ENCODE results near the gene MAP7D3.
"Not testable (repeated sequence)": the region's sequence is repeated elsewhere in the genome, so short reads cannot be mapped to it uniquely, and the experiment has no call there.

The MAP7D3 gene

DNA sequence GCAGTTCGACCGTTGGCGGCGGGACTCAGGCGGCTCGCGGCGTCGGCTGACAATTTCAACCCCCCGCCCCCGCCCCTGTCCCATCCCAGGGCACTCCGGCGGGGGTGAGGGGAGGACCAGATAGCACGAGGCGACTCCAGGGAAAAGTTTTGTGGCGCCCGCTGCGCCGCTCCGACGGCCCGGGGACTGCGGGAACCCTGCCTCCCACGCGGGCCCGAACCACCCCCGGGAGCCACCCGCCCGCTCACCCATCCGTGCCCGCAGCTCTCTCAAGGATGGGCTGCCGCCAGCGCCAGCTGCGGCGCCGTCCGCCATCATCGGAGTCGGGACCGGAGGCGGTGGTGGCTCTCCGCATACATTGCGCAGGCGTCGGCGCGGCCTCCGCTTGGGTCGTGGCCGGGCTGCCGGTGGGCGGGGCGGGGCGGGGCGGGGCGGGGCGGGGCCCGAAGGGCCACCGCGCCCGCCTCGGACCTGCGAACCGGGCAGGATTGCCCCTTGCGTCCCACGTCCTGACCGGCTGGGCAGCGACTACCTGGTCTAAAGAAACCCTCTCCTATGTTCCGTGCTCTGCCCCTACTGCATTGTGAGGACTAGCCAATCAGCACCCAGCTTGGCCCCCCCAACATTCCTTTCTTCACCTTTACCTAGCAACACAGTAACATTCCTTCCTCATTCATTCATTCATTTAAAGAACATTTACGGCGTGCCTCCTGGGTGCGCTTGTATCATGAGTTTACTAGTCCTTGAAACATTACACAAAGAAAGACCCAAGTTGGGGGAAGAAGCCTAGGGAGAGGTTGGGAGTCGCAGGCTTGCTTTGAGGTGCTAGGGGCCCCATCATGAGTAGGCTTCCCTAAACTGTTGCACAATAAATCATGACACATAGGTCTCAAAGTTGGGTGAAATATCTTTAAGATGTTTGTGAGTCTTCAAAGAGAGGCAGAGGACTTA, at the start of gene MAP7D3:
Gene MAP7D3, minus strand, starts transcription at position 360 of the 951 bp plus-strand sequence. Its CDS starts 42 bp downstream, at position 318.
- peak; percentile 38 to 47 for DNase-seq (ENCODE audit: low read depth in 1 of 2, low spot score in 1 of 2)

DNA sequence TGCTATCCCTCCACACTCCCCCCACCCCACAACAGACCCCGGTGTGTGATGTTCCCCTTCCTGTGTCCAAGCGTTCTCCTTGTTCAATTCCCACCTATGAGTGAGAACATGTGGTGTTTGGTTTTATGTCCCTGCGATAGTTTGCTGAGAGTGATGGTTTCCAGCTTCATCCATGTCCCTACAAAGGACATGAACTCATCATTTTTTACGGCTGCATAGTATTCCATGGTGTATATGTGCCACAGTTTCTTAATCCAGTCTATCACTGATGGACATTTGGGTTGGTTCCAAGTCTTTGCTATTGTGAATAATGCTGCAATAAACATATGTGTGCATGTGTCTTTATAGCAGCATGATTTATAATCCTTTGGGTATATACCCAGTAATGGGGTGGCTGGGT, 49.5 kb upstream of the MAP7D3 start, which contains the start of gene ADGRG4:
Gene ADGRG4, plus strand, starts transcription at position 243 of the 400 bp plus-strand sequence. CDS start 7,815 bp downstream, outside the sequence.
- DNase-seq (ENCODE audit: low read depth in 1 of 2, low spot score in 1 of 2): not testable (repeated sequence)

GRCh38 chrX:136295380-136295779, 44.2 kb upstream of the MAP7D3 start:
- no peak for DNase-seq (ENCODE audit: low read depth in 1 of 2, low spot score in 1 of 2)

GRCh38 chrX:136292656-136293055, 41.5 kb upstream of the MAP7D3 start:
- DNase-seq (ENCODE audit: low read depth in 1 of 2, low spot score in 1 of 2): no peak

DNA sequence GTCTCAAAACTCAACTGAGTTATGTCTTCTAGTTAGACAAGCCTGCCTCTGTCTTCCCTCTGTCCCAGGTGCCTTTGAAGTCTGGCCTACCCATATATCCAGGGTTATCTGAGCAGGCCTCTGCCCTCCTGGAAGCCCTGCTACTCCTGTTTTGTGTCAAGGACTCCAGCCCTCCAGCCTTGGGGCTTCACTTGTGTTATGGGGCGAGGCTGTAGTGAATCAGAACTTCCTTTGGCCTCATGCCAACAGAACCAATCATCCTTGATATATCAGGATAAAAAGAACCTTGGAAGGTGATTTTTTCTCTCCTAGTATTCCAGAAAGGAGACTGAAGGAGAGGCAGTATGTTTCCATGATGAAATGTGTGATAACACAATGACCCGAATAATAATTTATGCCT, 40.6 kb upstream of the MAP7D3 start:
- no peak for DNase-seq (ENCODE audit: low read depth in 1 of 2, low spot score in 1 of 2)

GRCh38 chrX:136286375-136286774, 35.2 kb upstream of the MAP7D3 start:
- not testable (repeated sequence) for DNase-seq (ENCODE audit: low read depth in 1 of 2, low spot score in 1 of 2)

- no peak for DNase-seq (ENCODE audit: low read depth in 1 of 2, low spot score in 1 of 2)
These were observed 24.4 kb upstream of the MAP7D3 start for GRCh38 chrX:136275553-136275952.

DNA sequence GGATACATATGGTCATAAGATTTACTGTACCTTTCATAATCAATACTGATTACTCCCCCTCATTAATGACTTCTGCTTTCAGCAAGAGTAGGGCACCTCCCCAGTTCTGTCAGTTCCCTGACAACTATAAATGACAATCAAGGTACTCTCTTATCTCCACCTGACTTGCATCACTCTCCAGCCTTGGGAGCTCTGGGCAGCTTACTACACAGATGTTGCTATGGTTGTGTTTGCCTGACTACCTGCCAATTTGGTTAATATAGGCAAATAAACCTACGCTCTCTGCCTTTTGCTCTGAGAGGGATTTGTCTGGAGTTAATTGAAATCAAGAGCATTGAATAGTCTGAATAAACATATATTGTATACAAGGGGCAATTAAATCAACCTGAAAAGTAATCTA, 22.8 kb upstream of the MAP7D3 start:
- no peak for DNase-seq (ENCODE audit: low read depth in 1 of 2, low spot score in 1 of 2)

DNA sequence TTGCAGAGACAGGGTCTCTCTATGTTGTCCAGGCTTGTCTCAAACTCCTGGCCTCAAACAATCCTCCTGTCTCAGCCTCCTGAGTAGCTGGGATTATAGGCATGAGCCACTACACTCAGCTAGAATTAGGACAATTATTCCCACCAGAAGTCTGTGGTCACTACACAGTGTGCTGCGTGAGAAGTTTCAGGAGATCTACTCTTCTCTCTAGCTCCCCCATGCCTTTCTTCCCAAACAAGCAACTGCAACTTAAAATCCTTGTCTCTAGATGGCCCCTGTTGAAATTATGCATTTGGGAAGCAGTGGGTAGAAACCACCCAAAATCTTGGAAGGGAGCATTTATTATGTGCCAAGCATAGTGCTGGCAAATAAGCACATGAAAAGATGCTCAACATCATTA, 21.1 kb upstream of the MAP7D3 start:
- DNase-seq (ENCODE audit: low read depth in 1 of 2, low spot score in 1 of 2): no peak

DNA sequence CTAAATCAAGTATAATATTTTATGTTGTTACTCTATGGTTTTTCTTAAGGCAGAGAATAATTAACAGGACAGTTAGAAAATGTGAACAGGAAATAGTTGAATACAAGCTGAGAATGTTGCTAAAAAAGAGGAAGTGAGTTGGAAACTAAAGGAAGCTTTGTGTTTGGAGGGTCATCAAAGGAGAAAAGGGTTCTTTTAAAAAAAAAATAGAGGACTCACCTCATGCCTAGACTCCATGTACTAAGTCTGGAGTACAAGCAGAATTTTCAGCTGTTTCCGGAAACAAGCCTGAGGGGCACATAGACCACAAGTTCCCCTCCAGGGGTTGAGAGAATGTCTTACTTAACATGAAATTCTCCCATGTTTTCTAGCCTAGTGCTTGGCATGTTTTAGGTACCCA, 20.1 kb upstream of the MAP7D3 start:
- no peak for DNase-seq (ENCODE audit: low read depth in 1 of 2, low spot score in 1 of 2)

DNA sequence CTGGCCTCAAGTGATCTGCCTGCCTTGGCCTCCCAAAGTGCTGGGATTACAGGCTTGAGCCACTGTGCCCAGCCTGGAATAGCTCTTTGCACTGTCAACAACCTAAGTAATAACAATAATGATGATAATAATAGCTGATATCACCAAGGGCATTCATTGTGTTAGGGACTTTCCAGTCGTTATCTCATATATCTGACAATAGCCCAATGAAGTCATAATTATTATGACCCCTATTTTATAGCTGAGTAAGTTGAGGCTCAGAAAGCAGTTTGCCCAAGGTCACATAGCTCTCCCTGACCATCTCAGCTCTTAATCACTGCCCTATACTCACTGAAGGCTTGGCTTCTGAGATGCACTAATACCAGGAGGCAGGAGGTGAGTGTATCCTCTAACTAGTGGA, 18.7 kb upstream of the MAP7D3 start:
- no peak for DNase-seq (ENCODE audit: low read depth in 1 of 2, low spot score in 1 of 2)

DNA sequence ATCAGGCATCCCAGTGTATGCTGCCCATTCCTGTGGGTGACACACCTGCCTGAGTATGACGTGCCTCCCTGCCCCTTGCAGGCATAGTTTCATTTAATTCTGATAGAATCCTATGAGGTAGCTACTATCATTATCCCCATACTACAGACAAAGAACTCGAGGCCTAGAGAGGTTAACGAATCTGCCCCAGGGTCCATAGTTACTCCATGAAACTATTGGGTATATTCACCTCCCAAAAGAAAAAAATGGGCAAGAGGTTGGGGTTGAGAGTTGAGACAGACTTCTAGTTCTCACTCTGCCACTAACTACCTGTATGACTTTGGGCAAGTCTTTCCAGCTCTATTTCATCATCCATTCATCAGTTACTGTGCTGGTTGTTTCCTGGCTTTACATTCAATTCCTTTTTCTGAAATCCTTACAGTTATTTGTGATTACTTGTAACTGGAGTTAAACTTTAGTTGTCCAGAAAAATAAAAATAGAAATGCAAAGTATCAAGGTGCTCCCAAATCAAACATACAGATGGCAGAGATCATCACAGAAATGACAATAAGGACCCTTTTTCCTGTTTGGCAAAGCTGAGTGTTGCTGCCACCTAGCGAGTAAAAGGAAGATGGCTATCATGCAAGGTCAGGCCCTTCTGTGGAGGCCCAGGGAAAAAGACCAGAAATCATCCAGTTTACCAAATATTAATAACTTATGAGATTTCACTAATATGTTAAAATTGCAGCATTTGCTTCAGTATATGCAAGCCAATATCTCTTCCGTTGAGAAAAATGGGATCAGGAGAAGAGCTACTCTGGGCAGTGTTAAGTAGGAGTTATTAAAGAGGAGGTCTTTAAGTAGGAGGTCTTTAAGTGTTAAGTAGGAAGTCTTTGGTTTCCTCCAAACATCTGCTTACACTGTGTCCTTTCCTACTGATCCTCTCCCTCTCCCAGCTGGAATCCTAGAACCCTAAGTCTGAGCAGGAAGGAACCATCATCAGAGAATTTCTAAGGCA, 17.1 kb upstream of the MAP7D3 start:
- DNase-seq (ENCODE audit: low read depth in 1 of 2, low spot score in 1 of 2): peak in 1 of 2 donors; percentile 1

GRCh38 chrX:136266828-136267227, 15.6 kb upstream of the MAP7D3 start:
- no peak for DNase-seq (ENCODE audit: low read depth in 1 of 2, low spot score in 1 of 2)

GRCh38 chrX:136262812-136263315, 11.7 kb upstream of the MAP7D3 start:
- no peak for DNase-seq (ENCODE audit: low read depth in 1 of 2, low spot score in 1 of 2)

- no peak for DNase-seq (ENCODE audit: low read depth in 1 of 2, low spot score in 1 of 2)
These were observed 11.0 kb upstream of the MAP7D3 start for GRCh38 chrX:136262243-136262642.

- DNase-seq (ENCODE audit: low read depth in 1 of 2, low spot score in 1 of 2): no peak
These were observed 10.1 kb upstream of the MAP7D3 start for GRCh38 chrX:136261321-136261720.

DNA sequence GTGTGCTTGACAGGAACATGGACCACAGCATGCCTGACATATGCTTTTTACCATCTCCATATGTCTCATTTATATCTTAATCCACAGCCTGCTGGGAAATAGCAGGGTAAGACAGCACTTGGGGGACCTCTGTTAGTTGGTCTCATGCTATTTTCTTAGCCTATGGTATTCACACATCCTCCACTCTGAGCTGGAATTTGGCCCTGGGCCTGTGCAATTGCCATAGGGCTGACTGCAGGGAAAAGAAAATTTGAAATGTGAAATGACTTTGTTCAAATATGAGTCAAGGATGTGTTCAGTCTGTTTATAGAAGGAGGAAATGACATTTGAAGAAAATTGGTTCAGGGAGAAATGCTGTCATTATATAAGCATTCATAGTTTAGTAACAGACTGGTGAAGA, 9.6 kb upstream of the MAP7D3 start:
- no peak for DNase-seq (ENCODE audit: low read depth in 1 of 2, low spot score in 1 of 2)

- no peak for DNase-seq (ENCODE audit: low read depth in 1 of 2, low spot score in 1 of 2)
These were observed 8.3 kb upstream of the MAP7D3 start for GRCh38 chrX:136259543-136259942.

DNA sequence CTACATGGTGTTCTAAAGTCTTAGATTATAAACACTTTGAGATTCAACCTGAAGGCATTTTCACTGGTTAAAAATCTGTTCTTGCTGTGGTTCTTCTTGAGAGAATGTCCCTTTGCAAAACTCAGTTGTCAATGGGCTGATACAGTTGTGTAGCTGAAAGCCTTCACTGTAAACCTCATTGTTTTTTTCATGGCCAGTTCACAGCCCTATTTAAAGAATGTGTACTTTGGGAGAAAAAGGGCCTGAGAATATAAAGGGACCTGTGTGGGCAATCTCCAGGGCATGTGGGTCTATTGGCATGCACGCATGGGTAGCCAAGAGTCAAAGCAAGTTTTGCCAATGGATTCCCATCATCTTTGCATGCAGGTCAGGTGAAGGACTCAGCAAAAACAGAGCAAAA, 7.8 kb upstream of the MAP7D3 start:
- DNase-seq (ENCODE audit: low read depth in 1 of 2, low spot score in 1 of 2): no peak

- DNase-seq (ENCODE audit: low read depth in 1 of 2, low spot score in 1 of 2): no peak
These were observed 4.8 kb upstream of the MAP7D3 start for GRCh38 chrX:136256026-136256425.

GRCh38 chrX:136255541-136255940, 4.3 kb upstream of the MAP7D3 start:
- DNase-seq (ENCODE audit: low read depth in 1 of 2, low spot score in 1 of 2): no peak

Measured in stimulated activated CD4-positive, alpha-beta T cell treated with anti-CD3 and anti-CD28 coated beads, Interleukin-15, amount 100 ng/mL, for 1 hour (primary cell).